ENCODE data around the gene C16orf46. TPM values are rescaled to one million over a fixed set of nuclear protein-coding genes. Genes with fewer than 3 reads are reported as not detected.

C16orf46 gene
- total and polyA plus RNA-seq, 2 donors (not counting 1 experiment from before 2014, with no cell fraction given), result 0.33 TPM; not detected in 1

DNA sequence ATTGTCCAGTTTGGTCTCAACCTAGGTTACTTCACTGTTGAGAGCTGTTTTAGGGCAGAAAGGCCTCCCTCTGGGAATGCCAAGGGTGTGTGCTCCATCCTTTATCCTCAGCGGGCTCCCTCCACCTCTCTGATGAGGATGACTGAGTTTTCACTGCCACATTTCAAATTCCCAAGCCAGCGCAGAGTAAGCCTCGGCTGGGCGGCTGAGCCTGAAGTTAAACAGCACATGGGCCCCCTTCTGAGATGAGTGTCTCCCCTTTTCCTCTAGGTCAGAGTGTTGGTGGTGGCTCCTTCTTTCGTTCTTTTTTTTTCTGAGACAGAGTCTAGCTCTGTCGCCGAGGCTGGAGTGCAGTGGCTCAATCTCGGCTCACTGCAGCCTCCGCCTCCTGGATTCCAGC is 24.7 kb upstream of the C16orf46 start:
- TF ChIP-seq, protein P1, sequence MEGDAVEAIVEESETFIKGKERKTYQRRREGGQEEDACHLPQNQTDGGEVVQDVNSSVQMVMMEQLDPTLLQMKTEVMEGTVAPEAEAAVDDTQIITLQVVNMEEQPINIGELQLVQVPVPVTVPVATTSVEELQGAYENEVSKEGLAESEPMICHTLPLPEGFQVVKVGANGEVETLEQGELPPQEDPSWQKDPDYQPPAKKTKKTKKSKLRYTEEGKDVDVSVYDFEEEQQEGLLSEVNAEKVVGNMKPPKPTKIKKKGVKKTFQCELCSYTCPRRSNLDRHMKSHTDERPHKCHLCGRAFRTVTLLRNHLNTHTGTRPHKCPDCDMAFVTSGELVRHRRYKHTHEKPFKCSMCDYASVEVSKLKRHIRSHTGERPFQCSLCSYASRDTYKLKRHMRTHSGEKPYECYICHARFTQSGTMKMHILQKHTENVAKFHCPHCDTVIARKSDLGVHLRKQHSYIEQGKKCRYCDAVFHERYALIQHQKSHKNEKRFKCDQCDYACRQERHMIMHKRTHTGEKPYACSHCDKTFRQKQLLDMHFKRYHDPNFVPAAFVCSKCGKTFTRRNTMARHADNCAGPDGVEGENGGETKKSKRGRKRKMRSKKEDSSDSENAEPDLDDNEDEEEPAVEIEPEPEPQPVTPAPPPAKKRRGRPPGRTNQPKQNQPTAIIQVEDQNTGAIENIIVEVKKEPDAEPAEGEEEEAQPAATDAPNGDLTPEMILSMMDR (conservative IDR thresholded peaks at IDR 0.05 in 1 of 2, IDR thresholded peaks at IDR 0.05 in 1 of 2; ENCODE audit: low read depth in 1 of 2, low read length in 2 of 2), result no peak
- TF ChIP-seq EZH2 (IDR thresholded peaks at IDR 0.05; ENCODE audit: low read length, missing control alignments), result no peak
- Histone ChIP-seq H2AFZ (ENCODE audit: low read length) (no peak overlapping the region), H3K27me3 (ENCODE audit: control insufficient read depth, insufficient read depth, low read length) (no peaks in the 10 kb centered on the region), H4K20me1 (ENCODE audit: control insufficient read depth, extremely low read depth, insufficient read depth, low read length) (no peaks in the 10 kb centered on the region), H3K36me3 (ENCODE audit: control insufficient read depth, insufficient read depth, low read length) (no peaks in the 10 kb centered on the region), H3K4me1 (ENCODE audit: control insufficient read depth, extremely low read depth, insufficient read depth, low read length) (no peaks in the 10 kb centered on the region), H3K9me3 (ENCODE audit: control insufficient read depth, insufficient read depth, low read depth, low read length) (no peaks in the 10 kb centered on the region), H3K9ac (ENCODE audit: insufficient read depth, low read length) (no peak overlapping the region), H3K4me3 (replicated peaks in 1 of 4; ENCODE audit: control extremely low read depth in 1 of 4, insufficient read depth in 1 of 4, low read depth in 3 of 4, low read length in 4 of 4) (no peak overlapping the region), H3K79me2 (ENCODE audit: control insufficient read depth, insufficient read depth, low read length) (no peaks in the 10 kb centered on the region), H3K4me2 (ENCODE audit: extremely low read depth, insufficient read depth, low read length) (no peak overlapping the region), H3K27ac (ENCODE audit: insufficient read depth, low read length) (no peak overlapping the region)
- DNase-seq (ENCODE audit: low read depth in 2 of 2), result no peak

DNA sequence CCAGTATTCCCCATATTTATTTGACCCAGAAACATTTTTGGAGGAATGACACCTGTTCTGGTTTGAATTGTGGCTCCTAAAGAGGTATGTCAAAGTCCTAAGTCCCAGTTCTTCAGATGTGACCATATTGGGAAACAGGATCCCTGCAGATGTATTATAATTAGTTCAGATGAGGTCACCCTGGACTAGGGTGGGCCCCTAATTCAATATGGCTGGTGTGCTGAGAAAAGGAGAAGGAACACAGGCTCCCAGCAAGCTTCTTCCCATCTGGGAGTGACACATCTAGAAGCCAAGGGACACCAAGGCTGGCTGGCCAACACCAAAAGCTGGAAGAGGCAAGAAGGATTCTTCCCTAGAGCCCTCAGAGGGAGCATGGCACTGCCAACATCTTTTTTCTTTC is 22.9 kb upstream of the C16orf46 start:
- H3K4me1 ChIP-seq (ENCODE audit: control insufficient read depth, extremely low read depth, insufficient read depth, low read length), result no peaks in the 10 kb centered on the region
- no peak overlapping the region for H2AFZ ChIP-seq (ENCODE audit: low read length)
- no peaks in the 10 kb centered on the region for H3K79me2 ChIP-seq (ENCODE audit: control insufficient read depth, insufficient read depth, low read length)

GRCh38 chr16:81097230-81097629 is 20.2 kb upstream of the C16orf46 start:
- Histone ChIP-seq H2AFZ (ENCODE audit: low read length) (no peak overlapping the region), H3K36me3 (ENCODE audit: control insufficient read depth, insufficient read depth, low read length) (no peaks in the 10 kb centered on the region), H3K27ac (ENCODE audit: insufficient read depth, low read length) (no peak overlapping the region), H4K20me1 (ENCODE audit: control insufficient read depth, extremely low read depth, insufficient read depth, low read length) (no peaks in the 10 kb centered on the region), H3K9me3 (ENCODE audit: control insufficient read depth, insufficient read depth, low read depth, low read length) (no peaks in the 10 kb centered on the region), H3K4me2 (ENCODE audit: extremely low read depth, insufficient read depth, low read length) (no peak overlapping the region), H3K27me3 (ENCODE audit: control insufficient read depth, insufficient read depth, low read length) (no peaks in the 10 kb centered on the region), H3K9ac (ENCODE audit: insufficient read depth, low read length) (no peak overlapping the region), H3K79me2 (ENCODE audit: control insufficient read depth, insufficient read depth, low read length) (peaks cover 4% of the 10 kb centered on the region), H3K4me3 (replicated peaks in 1 of 4; ENCODE audit: control extremely low read depth in 1 of 4, insufficient read depth in 1 of 4, low read depth in 3 of 4, low read length in 4 of 4) (no peak overlapping the region), H3K4me1 (ENCODE audit: control insufficient read depth, extremely low read depth, insufficient read depth, low read length) (no peaks in the 10 kb centered on the region)
- no peak for TF ChIP-seq EZH2 (IDR thresholded peaks at IDR 0.05; ENCODE audit: low read length, missing control alignments)
- TF ChIP-seq, protein P1 (conservative IDR thresholded peaks at IDR 0.05 in 1 of 2, IDR thresholded peaks at IDR 0.05 in 1 of 2; ENCODE audit: low read depth in 1 of 2, low read length in 2 of 2), result no peak
- no peak for DNase-seq (ENCODE audit: low read depth in 2 of 2)

More for the DNA sequence above, 22.9 kb upstream of the C16orf46 start:
- no peaks in the 10 kb centered on the region for H3K27me3 ChIP-seq (ENCODE audit: control insufficient read depth, insufficient read depth, low read length)
- H3K4me3 ChIP-seq (replicated peaks in 1 of 4; ENCODE audit: control extremely low read depth in 1 of 4, insufficient read depth in 1 of 4, low read depth in 3 of 4, low read length in 4 of 4), result no peak overlapping the region
- H3K9ac ChIP-seq (ENCODE audit: insufficient read depth, low read length), result no peak overlapping the region
- no peak overlapping the region for H3K27ac ChIP-seq (ENCODE audit: insufficient read depth, low read length)
- no peak overlapping the region for H3K4me2 ChIP-seq (ENCODE audit: extremely low read depth, insufficient read depth, low read length)
- TF ChIP-seq, protein P1 (conservative IDR thresholded peaks at IDR 0.05 in 1 of 2, IDR thresholded peaks at IDR 0.05 in 1 of 2; ENCODE audit: low read depth in 1 of 2, low read length in 2 of 2), result no peak
- no peak for TF ChIP-seq EZH2 (IDR thresholded peaks at IDR 0.05; ENCODE audit: low read length, missing control alignments)
- DNase-seq (ENCODE audit: low read depth in 2 of 2), result no peak
- H3K36me3 ChIP-seq (ENCODE audit: control insufficient read depth, insufficient read depth, low read length), result no peaks in the 10 kb centered on the region
- no peaks in the 10 kb centered on the region for H3K9me3 ChIP-seq (ENCODE audit: control insufficient read depth, insufficient read depth, low read depth, low read length)
- no peaks in the 10 kb centered on the region for H4K20me1 ChIP-seq (ENCODE audit: control insufficient read depth, extremely low read depth, insufficient read depth, low read length)

Measured in fibroblast of lung (primary cell).